ENCODE data around the gene COL27A1. TPM values are rescaled to one million over a fixed set of nuclear protein-coding genes. Genes with fewer than 3 reads are reported as not detected.

COL27A1 gene
- total RNA-seq, 1 donor from 2014 or later: 3.7 TPM

- Mint-ChIP-seq H3K4me3 (ENCODE audit: low read depth) (no peak overlapping the region), H3K27ac (no peak overlapping the region), H3K27me3 (ENCODE audit: low read depth) (no peaks in the 10 kb centered on the region), H3K9me3 (no peaks in the 10 kb centered on the region), H3K4me1 (ENCODE audit: low read depth) (no peaks in the 10 kb centered on the region), H3K36me3 (ENCODE audit: low read depth) (no peaks in the 10 kb centered on the region)
- no peak for DNase-seq (ENCODE audit: low spot score)
- intact Hi-C loops (cut with micrococcal nuclease): no loop called here
Measured at GRCh38 chr9:114178756-114179450, 23.6 kb downstream of the COL27A1 start.

GRCh38 chr9:114179516-114179915 lies 24.2 kb downstream of the COL27A1 start:
- H3K36me3 Mint-ChIP-seq (ENCODE audit: low read depth): no peaks in the 10 kb centered on the region
- no peaks in the 10 kb centered on the region for H3K27me3 Mint-ChIP-seq (ENCODE audit: low read depth)
- no peak overlapping the region for H3K4me3 Mint-ChIP-seq (ENCODE audit: low read depth)

GRCh38 chr9:114180696-114181606 lies 25.6 kb downstream of the COL27A1 start:
- Mint-ChIP-seq H3K9me3 (no peaks in the 10 kb centered on the region), H3K4me3 (ENCODE audit: low read depth) (no peak overlapping the region), H3K36me3 (ENCODE audit: low read depth) (no peaks in the 10 kb centered on the region)

More at GRCh38 chr9:114179516-114179915, 24.2 kb downstream of the COL27A1 start:
- no peak overlapping the region for H3K27ac Mint-ChIP-seq
- intact Hi-C loops (cut with micrococcal nuclease): no loop called here
- no peaks in the 10 kb centered on the region for H3K4me1 Mint-ChIP-seq (ENCODE audit: low read depth)
- DNase-seq (ENCODE audit: low spot score): no peak
- H3K9me3 Mint-ChIP-seq: no peaks in the 10 kb centered on the region

GRCh38 chr9:114181607-114182409 lies 26.5 kb downstream of the COL27A1 start:
- no peaks in the 10 kb centered on the region for H3K36me3 Mint-ChIP-seq (ENCODE audit: low read depth)
- no peak overlapping the region for H3K27ac Mint-ChIP-seq
- no peak for DNase-seq (ENCODE audit: low spot score)
- H3K9me3 Mint-ChIP-seq: no peaks in the 10 kb centered on the region
- no peaks in the 10 kb centered on the region for H3K4me1 Mint-ChIP-seq (ENCODE audit: low read depth)
- no peak overlapping the region for H3K4me3 Mint-ChIP-seq (ENCODE audit: low read depth)
- H3K27me3 Mint-ChIP-seq (ENCODE audit: low read depth): no peaks in the 10 kb centered on the region
- intact Hi-C loops (cut with micrococcal nuclease): no loop called here

More at GRCh38 chr9:114180696-114181606, 25.6 kb downstream of the COL27A1 start:
- H3K27me3 Mint-ChIP-seq (ENCODE audit: low read depth): no peaks in the 10 kb centered on the region
- no peaks in the 10 kb centered on the region for H3K4me1 Mint-ChIP-seq (ENCODE audit: low read depth)
- intact Hi-C loops (cut with micrococcal nuclease): no loop called here
- no peak for DNase-seq (ENCODE audit: low spot score)
- H3K27ac Mint-ChIP-seq: no peak overlapping the region

- no peaks in the 10 kb centered on the region for H3K36me3 Mint-ChIP-seq (ENCODE audit: low read depth)
- intact Hi-C loops (cut with micrococcal nuclease): no loop called here
- H3K4me1 Mint-ChIP-seq (ENCODE audit: low read depth): no peaks in the 10 kb centered on the region
- H3K27me3 Mint-ChIP-seq (ENCODE audit: low read depth): no peaks in the 10 kb centered on the region
- H3K4me3 Mint-ChIP-seq (ENCODE audit: low read depth): no peak overlapping the region
- DNase-seq (ENCODE audit: low spot score): no peak
- no peaks in the 10 kb centered on the region for H3K9me3 Mint-ChIP-seq
- no peak overlapping the region for H3K27ac Mint-ChIP-seq
Measured at GRCh38 chr9:114183006-114183405, 27.7 kb downstream of the COL27A1 start.

GRCh38 chr9:114184071-114184470 lies 28.7 kb downstream of the COL27A1 start:
- Mint-ChIP-seq H3K4me3 (ENCODE audit: low read depth) (no peak overlapping the region), H3K9me3 (no peaks in the 10 kb centered on the region), H3K36me3 (ENCODE audit: low read depth) (no peaks in the 10 kb centered on the region), H3K27ac (no peak overlapping the region), H3K4me1 (ENCODE audit: low read depth) (no peaks in the 10 kb centered on the region), H3K27me3 (ENCODE audit: low read depth) (no peaks in the 10 kb centered on the region)
- intact Hi-C loops (cut with micrococcal nuclease): no loop called here
- no peak for DNase-seq (ENCODE audit: low spot score)

- Mint-ChIP-seq H3K4me1 (ENCODE audit: low read depth) (no peaks in the 10 kb centered on the region), H3K4me3 (ENCODE audit: low read depth) (no peak overlapping the region), H3K27ac (no peak overlapping the region), H3K9me3 (no peaks in the 10 kb centered on the region), H3K36me3 (ENCODE audit: low read depth) (no peaks in the 10 kb centered on the region), H3K27me3 (ENCODE audit: low read depth) (no peaks in the 10 kb centered on the region)
- no peak for DNase-seq (ENCODE audit: low spot score)
- intact Hi-C loops (cut with micrococcal nuclease): no loop called here
Measured at GRCh38 chr9:114184866-114185265, 29.5 kb downstream of the COL27A1 start.

GRCh38 chr9:114185570-114186490 lies 30.5 kb downstream of the COL27A1 start:
- DNase-seq (ENCODE audit: low spot score): no peak
- no peaks in the 10 kb centered on the region for H3K4me1 Mint-ChIP-seq (ENCODE audit: low read depth)
- H3K9me3 Mint-ChIP-seq: peaks cover 4% of the 10 kb centered on the region
- H3K27ac Mint-ChIP-seq: no peak overlapping the region
- intact Hi-C loops (cut with micrococcal nuclease): no loop called here
- no peak overlapping the region for H3K4me3 Mint-ChIP-seq (ENCODE audit: low read depth)
- no peaks in the 10 kb centered on the region for H3K27me3 Mint-ChIP-seq (ENCODE audit: low read depth)
- H3K36me3 Mint-ChIP-seq (ENCODE audit: low read depth): no peaks in the 10 kb centered on the region

GRCh38 chr9:114186605-114187289 lies 31.4 kb downstream of the COL27A1 start:
- H3K27ac Mint-ChIP-seq: no peak overlapping the region
- intact Hi-C loops (cut with micrococcal nuclease): no loop called here
- H3K9me3 Mint-ChIP-seq: peaks cover 4% of the 10 kb centered on the region
- H3K27me3 Mint-ChIP-seq (ENCODE audit: low read depth): no peaks in the 10 kb centered on the region
- H3K4me3 Mint-ChIP-seq (ENCODE audit: low read depth): no peak overlapping the region
- no peaks in the 10 kb centered on the region for H3K36me3 Mint-ChIP-seq (ENCODE audit: low read depth)
- no peak for DNase-seq (ENCODE audit: low spot score)
- H3K4me1 Mint-ChIP-seq (ENCODE audit: low read depth): no peaks in the 10 kb centered on the region

- Mint-ChIP-seq H3K27me3 (ENCODE audit: low read depth) (no peaks in the 10 kb centered on the region), H3K9me3 (peaks cover 4% of the 10 kb centered on the region), H3K4me1 (ENCODE audit: low read depth) (no peaks in the 10 kb centered on the region), H3K27ac (no peak overlapping the region), H3K36me3 (ENCODE audit: low read depth) (no peaks in the 10 kb centered on the region), H3K4me3 (ENCODE audit: low read depth) (no peak overlapping the region)
- no peak for DNase-seq (ENCODE audit: low spot score)
- intact Hi-C loops (cut with micrococcal nuclease): no loop called here
Measured at GRCh38 chr9:114187827-114188226, 32.5 kb downstream of the COL27A1 start.

- Mint-ChIP-seq H3K9me3 (peaks cover 4% of the 10 kb centered on the region), H3K4me3 (ENCODE audit: low read depth) (no peak overlapping the region), H3K27ac (no peak overlapping the region), H3K4me1 (ENCODE audit: low read depth) (no peaks in the 10 kb centered on the region), H3K36me3 (ENCODE audit: low read depth) (no peaks in the 10 kb centered on the region), H3K27me3 (ENCODE audit: low read depth) (no peaks in the 10 kb centered on the region)
- intact Hi-C loops (cut with micrococcal nuclease): no loop called here
- no peak for DNase-seq (ENCODE audit: low spot score)
Measured at GRCh38 chr9:114189823-114190562, 34.7 kb downstream of the COL27A1 start.
